Esophagus squamous epithelium (tissue), 5 donors: ENCODE results near the gene VGLL1. TPM values are rescaled to one million over a fixed set of nuclear protein-coding genes. Genes with fewer than 3 reads are reported as not detected.

Source experiments
- DNase-seq: peaks from one replicate; lab custom pipeline; 2025; lab: John Stamatoyannopoulos, UW
- H3K27ac ChIP-seq, 4 donors: fragments of 200-600 bp; sonication (generic); one replicate each; pipeline ENCODE4 v1.5.1; 2016 to 2019; ENCODE audit warnings: mild to moderate bottlenecking in 1 of 4
- H3K27me3 ChIP-seq, 4 donors: fragments of 200-600 bp; sonication (generic); 1 replicate in 3 of 4; 2 replicates in 1 of 4; pipeline versions ENCODE4 v1.5.1 to v1.6.0; 2017 to 2021; ENCODE audit warnings: antibody characterized with exemption in 1 of 4
- H3K36me3 ChIP-seq, 3 donors: fragments of 200-600 bp; sonication (generic); one replicate each; pipeline ENCODE4 v1.5.1; 2016 to 2019
- H3K4me1 ChIP-seq, 3 donors: fragments of 200-600 bp; sonication (generic); one replicate each; pipeline ENCODE4 v1.5.1; 2017 to 2019
- H3K4me3 ChIP-seq, 4 donors: fragments of 200-600 bp; sonication (generic); 1 replicate in 3 of 4; 2 replicates in 1 of 4; pipeline ENCODE4 v1.5.1; 2016 to 2019; ENCODE audit warnings: mild to moderate bottlenecking in 2 of 4, moderate library complexity in 1 of 4
- H3K9me3 ChIP-seq, 3 donors: fragments of 200-600 bp; sonication (generic); one replicate each; pipeline ENCODE4 v1.5.1; 2016 to 2019
- POLR2A ChIP-seq, 4 donors: fragments of 450-650 bp; IDR thresholded peaks; one replicate each; pipeline ENCODE4 v1.6.1; 2017; ENCODE audit warnings: antibody characterized with exemption in 4 of 4, mild to moderate bottlenecking in 4 of 4, moderate library complexity in 3 of 4
- WGBS, 2 donors: methylation state at CpG; one replicate each; pipeline ENCODE4 v1.1.5; 2018; 5-methylcytosine and 5-hydroxymethylcytosine counted together
- intact Hi-C: fragments of 100-400 bp; cut with DNase I; formaldehyde crosslinking; loops from one replicate; pipeline ENCODE4 v1.15.0; 2022
- total RNA-seq, 4 donors: library from RNA; depleted of rRNA; stranded (reverse); fragments of >200 nt; gene quantifications; one replicate each; pipeline ENCODE4 v1.1.0, GENCODE V29; 2016
- TF ChIP-seq, protein P1 (sequence below), 6 experiments: fragments of 450-650 bp in 4 of 6; fragments of 200-600 bp in 2 of 6; sonication (generic) in 2 of 6; IDR thresholded peaks; one replicate each; pipeline ENCODE4 v1.5.1; 2016 to 2019; ENCODE audit warnings: antibody characterized with exemption in 6 of 6, mild to moderate bottlenecking in 4 of 6, moderate library complexity in 4 of 6
- donor health status: DM: yes; HTN: yes; CAD: no.

Gene VGLL1
- total RNA-seq, 4 donors from 2014 or later: 0.48 to 1.2 (median 0.76) TPM; not detected in 1

- Histone ChIP-seq H3K4me3 (no peak overlapping the region), H3K36me3 (no peaks in the 10 kb centered on the region), H3K27me3 (no peaks in the 10 kb centered on the region), H3K4me1 (no peaks in the 10 kb centered on the region), H3K27ac (no peak overlapping the region), H3K9me3 (no peaks in the 10 kb centered on the region)
- 82 to 90% methylated on average over 2 of the region's 2 CpGs for WGBS, 2 donors
- intact Hi-C loops: no loop called here
- TF ChIP-seq, protein P1, sequence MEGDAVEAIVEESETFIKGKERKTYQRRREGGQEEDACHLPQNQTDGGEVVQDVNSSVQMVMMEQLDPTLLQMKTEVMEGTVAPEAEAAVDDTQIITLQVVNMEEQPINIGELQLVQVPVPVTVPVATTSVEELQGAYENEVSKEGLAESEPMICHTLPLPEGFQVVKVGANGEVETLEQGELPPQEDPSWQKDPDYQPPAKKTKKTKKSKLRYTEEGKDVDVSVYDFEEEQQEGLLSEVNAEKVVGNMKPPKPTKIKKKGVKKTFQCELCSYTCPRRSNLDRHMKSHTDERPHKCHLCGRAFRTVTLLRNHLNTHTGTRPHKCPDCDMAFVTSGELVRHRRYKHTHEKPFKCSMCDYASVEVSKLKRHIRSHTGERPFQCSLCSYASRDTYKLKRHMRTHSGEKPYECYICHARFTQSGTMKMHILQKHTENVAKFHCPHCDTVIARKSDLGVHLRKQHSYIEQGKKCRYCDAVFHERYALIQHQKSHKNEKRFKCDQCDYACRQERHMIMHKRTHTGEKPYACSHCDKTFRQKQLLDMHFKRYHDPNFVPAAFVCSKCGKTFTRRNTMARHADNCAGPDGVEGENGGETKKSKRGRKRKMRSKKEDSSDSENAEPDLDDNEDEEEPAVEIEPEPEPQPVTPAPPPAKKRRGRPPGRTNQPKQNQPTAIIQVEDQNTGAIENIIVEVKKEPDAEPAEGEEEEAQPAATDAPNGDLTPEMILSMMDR (IDR thresholded peaks at IDR 0.05): no peak
- no peak for TF ChIP-seq POLR2A (IDR thresholded peaks at IDR 0.05)
- no peak for DNase-seq
These were observed 2.1 kb downstream of the VGLL1 start for GRCh38 chrX:136534131-136534530.

DNA sequence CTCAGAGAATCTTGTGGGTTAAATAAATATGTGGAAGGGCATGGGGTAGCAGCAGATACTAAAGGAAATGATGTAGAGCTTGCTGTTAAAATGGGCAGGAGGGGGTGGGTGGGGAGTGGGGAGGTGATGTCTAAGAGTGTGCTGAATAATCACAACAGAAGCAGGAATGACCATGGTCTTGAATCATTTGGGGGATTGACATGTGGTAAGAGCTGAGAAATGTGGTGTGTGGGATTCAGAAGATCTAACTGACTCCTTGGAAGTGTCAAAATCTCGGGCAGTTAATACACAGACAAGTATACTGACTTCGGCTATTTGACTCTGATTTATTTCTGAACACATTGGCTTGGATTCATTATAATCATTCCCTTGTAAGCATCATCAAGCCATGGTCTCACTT, 6.8 kb downstream of the VGLL1 start:
- no peak for DNase-seq
- Histone ChIP-seq H3K4me3 (no peak overlapping the region), H3K27ac (no peak overlapping the region), H3K36me3 (no peaks in the 10 kb centered on the region), H3K9me3 (no peaks in the 10 kb centered on the region), H3K27me3 (no peaks in the 10 kb centered on the region), H3K4me1 (no peaks in the 10 kb centered on the region)
- TF ChIP-seq, protein P1 (IDR thresholded peaks at IDR 0.05): no peak
- TF ChIP-seq POLR2A (IDR thresholded peaks at IDR 0.05): no peak
- 69% methylated on average over 2 of the region's 2 CpGs; no CpG with 5 or more reads in 1 of the 2 donors for WGBS, 2 donors
- intact Hi-C loops: no loop called here

DNA sequence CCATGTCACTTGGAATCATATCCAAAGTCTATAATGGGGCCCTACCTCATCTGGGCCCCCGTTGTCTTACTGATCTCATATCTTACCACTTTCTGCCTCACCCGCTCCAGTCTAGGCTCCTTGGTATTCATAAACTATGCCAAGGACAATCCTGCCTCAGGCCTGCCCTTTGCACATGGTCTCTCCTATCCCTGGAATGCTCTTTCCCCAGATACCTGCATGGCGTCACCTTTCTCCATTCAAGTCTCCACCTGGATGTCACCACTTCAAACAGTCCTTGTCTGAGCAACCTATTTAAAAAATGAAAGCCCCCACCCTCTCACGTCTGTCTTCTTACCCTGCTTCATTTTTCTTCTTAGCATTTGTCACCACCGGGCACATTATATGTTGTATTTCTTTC, 8.2 kb downstream of the VGLL1 start:
- no peaks in the 10 kb centered on the region for H3K9me3 ChIP-seq
- no peaks in the 10 kb centered on the region for H3K27me3 ChIP-seq
- no peaks in the 10 kb centered on the region for H3K36me3 ChIP-seq
- no peak for TF ChIP-seq POLR2A (IDR thresholded peaks at IDR 0.05)
- TF ChIP-seq, protein P1 (IDR thresholded peaks at IDR 0.05): no peak
- H3K4me1 ChIP-seq: no peaks in the 10 kb centered on the region
- H3K27ac ChIP-seq: no peak overlapping the region
- intact Hi-C loops: no loop called here
- WGBS, 2 donors: 65 to 87% methylated on average over 5 of the region's 5 CpGs
- H3K4me3 ChIP-seq: no peak overlapping the region
- DNase-seq: no peak

GRCh38 chrX:136541294-136541693, 9.3 kb downstream of the VGLL1 start:
- no peak overlapping the region for H3K27ac ChIP-seq
- H3K36me3 ChIP-seq: no peaks in the 10 kb centered on the region
- no peaks in the 10 kb centered on the region for H3K27me3 ChIP-seq
- TF ChIP-seq POLR2A (IDR thresholded peaks at IDR 0.05): no peak
- TF ChIP-seq, protein P1 (IDR thresholded peaks at IDR 0.05): no peak
- no peak overlapping the region for H3K4me3 ChIP-seq
- no peaks in the 10 kb centered on the region for H3K4me1 ChIP-seq
- intact Hi-C loops: no loop called here
- H3K9me3 ChIP-seq: no peaks in the 10 kb centered on the region
- 93% methylated on average over 3 of the region's 3 CpGs; no CpG with 5 or more reads in 1 of the 2 donors for WGBS, 2 donors
- no peak for DNase-seq

DNA sequence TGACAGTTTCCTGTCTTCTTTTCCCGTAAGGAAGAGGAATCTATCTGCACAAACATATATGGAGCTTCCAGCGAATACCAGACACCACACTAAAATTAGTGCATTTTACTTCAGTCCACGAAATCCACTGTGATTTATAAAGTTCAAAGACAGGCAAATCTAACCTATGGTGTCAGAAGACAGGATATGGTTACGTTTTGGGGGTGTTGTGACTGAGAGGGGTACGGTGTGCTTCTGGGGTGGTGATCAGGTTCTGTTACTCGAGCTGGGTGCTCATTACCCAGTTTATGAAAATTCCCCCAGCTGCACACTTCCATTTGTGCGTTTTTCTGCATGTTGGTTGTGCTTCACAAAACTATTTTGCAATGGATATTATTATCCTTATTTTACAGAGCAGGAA, 10.3 kb downstream of the VGLL1 start:
- TF ChIP-seq POLR2A (IDR thresholded peaks at IDR 0.05): no peak
- TF ChIP-seq, protein P1 (IDR thresholded peaks at IDR 0.05): no peak
- DNase-seq: no peak

More for the DNA sequence above, 10.3 kb downstream of the VGLL1 start:
- intact Hi-C loops: no loop called here
- H3K36me3 ChIP-seq: no peaks in the 10 kb centered on the region
- H3K27ac ChIP-seq: no peak overlapping the region
- no peak overlapping the region for H3K4me3 ChIP-seq
- no peaks in the 10 kb centered on the region for H3K27me3 ChIP-seq
- 63 to 72% methylated on average over 7 of the region's 7 CpGs for WGBS, 2 donors
- H3K9me3 ChIP-seq: no peaks in the 10 kb centered on the region
- H3K4me1 ChIP-seq: no peaks in the 10 kb centered on the region
